Measurements from ENCODE around the gene CIRBP. TPM values are rescaled to one million over a fixed set of nuclear protein-coding genes. Genes with fewer than 3 reads are reported as not detected.

The CIRBP gene
- total RNA-seq, 1 donor from 2014 or later = 370 TPM

- FAIRE-seq (no peak), DNase-seq (ENCODE audit: low read depth) (no peak)
- Histone ChIP-seq H3K27me3 (ENCODE audit: control insufficient read depth, insufficient read depth, low read length) (no peaks in the 10 kb centered on the region), H3K36me3 (ENCODE audit: control insufficient read depth, insufficient read depth, low read length) (peaks cover 2% of the 10 kb centered on the region), H3K4me3 (ENCODE audit: low read depth, low read length) (no peak overlapping the region)
- no peak for TF ChIP-seq CTCF (IDR thresholded peaks at IDR 0.05; ENCODE audit: insufficient read depth, low read length, severe bottlenecking)
Measured at GRCh38 chr19:1234051-1234954, 34.8 kb upstream of the CIRBP start.

GRCh38 chr19:1234955-1235380 lies 34.2 kb upstream of the CIRBP start:
- Histone ChIP-seq H3K36me3 (ENCODE audit: control insufficient read depth, insufficient read depth, low read length) (peaks cover 2% of the 10 kb centered on the region), H3K27me3 (ENCODE audit: control insufficient read depth, insufficient read depth, low read length) (no peaks in the 10 kb centered on the region), H3K4me3 (ENCODE audit: low read depth, low read length) (no peak overlapping the region)
- FAIRE-seq (no peak), DNase-seq (ENCODE audit: low read depth) (no peak)
- TF ChIP-seq CTCF (IDR thresholded peaks at IDR 0.05; ENCODE audit: insufficient read depth, low read length, severe bottlenecking) = no peak

GRCh38 chr19:1235625-1236538 lies 33.2 kb upstream of the CIRBP start:
- no peak for TF ChIP-seq CTCF (IDR thresholded peaks at IDR 0.05; ENCODE audit: insufficient read depth, low read length, severe bottlenecking)
- Histone ChIP-seq H3K36me3 (ENCODE audit: control insufficient read depth, insufficient read depth, low read length) (peaks cover 2% of the 10 kb centered on the region), H3K4me3 (ENCODE audit: low read depth, low read length) (no peak overlapping the region), H3K27me3 (ENCODE audit: control insufficient read depth, insufficient read depth, low read length) (no peaks in the 10 kb centered on the region)
- DNase-seq (ENCODE audit: low read depth) (no peak), FAIRE-seq (no peak)

- Histone ChIP-seq H3K27me3 (ENCODE audit: control insufficient read depth, insufficient read depth, low read length) (no peaks in the 10 kb centered on the region), H3K4me3 (ENCODE audit: low read depth, low read length) (peak overlapping the region; percentile 61), H3K36me3 (ENCODE audit: control insufficient read depth, insufficient read depth, low read length) (peaks cover 2% of the 10 kb centered on the region)
- TF ChIP-seq CTCF (IDR thresholded peaks at IDR 0.05; ENCODE audit: insufficient read depth, low read length, severe bottlenecking) = no peak
- no peak for FAIRE-seq
- DNase-seq (ENCODE audit: low read depth) = no peak
Measured at GRCh38 chr19:1236576-1236975, 32.6 kb upstream of the CIRBP start.

- TF ChIP-seq CTCF (IDR thresholded peaks at IDR 0.05; ENCODE audit: insufficient read depth, low read length, severe bottlenecking) = no peak
- peaks cover 2% of the 10 kb centered on the region for H3K36me3 ChIP-seq (ENCODE audit: control insufficient read depth, insufficient read depth, low read length)
- FAIRE-seq (no peak), DNase-seq (ENCODE audit: low read depth) (no peak)
- no peaks in the 10 kb centered on the region for H3K27me3 ChIP-seq (ENCODE audit: control insufficient read depth, insufficient read depth, low read length)
- peak overlapping the region; percentile 61 for H3K4me3 ChIP-seq (ENCODE audit: low read depth, low read length)
Measured at GRCh38 chr19:1237027-1237659, 32.0 kb upstream of the CIRBP start.

Data from bronchial epithelial cell (primary cell).